Measurements from ENCODE around the gene PAXX. TPM values are rescaled to one million over a fixed set of nuclear protein-coding genes. Genes with fewer than 3 reads are reported as not detected.

The PAXX gene
- total RNA-seq, 1 experiment from 2014 or later: 113 TPM

DNA sequence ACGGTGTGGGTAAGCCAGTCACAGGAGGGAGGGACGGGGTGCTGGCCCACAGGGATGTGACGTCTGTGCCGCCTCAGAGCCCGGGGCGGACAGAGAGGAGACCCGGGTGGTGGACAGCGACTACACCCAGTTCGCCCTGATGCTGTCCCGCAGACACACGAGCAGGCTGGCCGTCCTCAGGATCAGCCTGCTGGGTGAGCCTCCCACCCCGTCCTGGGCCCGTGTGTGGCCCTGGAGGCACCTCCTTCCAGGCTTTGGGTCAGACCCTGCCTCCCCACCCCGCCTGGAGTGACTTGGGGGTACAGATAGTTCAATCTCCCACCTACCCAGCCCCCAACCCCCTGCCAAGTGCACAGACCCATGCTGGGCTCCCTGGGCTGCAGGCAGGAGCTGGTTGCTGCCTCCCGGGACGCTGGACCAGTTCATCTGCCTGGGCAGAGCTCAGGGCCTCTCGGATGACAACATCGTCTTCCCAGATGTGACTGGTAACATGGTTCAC, 38.4 kb upstream of the PAXX start:
- no peak overlapping the region for H3K9ac ChIP-seq (ENCODE audit: low read length)
- no peaks in the 10 kb centered on the region for H3K9me2 ChIP-seq (replicated peaks; ENCODE audit: low read length)
- peaks cover 11% of the 10 kb centered on the region for H3K4me1 ChIP-seq (ENCODE audit: insufficient read depth, low read length)
- H3K4me2 ChIP-seq (ENCODE audit: low read length): no peak overlapping the region
- no TSS peak for BruUV-seq (replicated peaks)
- TF ChIP-seq EZH2 (IDR thresholded peaks at IDR 0.05; ENCODE audit: low read length, unreplicated experiment) (no peak), EZH2phosphoT487 (IDR thresholded peaks at IDR 0.05; ENCODE audit: borderline replicate concordance, low read length) (no peak)
- TF ChIP-seq, protein P1, sequence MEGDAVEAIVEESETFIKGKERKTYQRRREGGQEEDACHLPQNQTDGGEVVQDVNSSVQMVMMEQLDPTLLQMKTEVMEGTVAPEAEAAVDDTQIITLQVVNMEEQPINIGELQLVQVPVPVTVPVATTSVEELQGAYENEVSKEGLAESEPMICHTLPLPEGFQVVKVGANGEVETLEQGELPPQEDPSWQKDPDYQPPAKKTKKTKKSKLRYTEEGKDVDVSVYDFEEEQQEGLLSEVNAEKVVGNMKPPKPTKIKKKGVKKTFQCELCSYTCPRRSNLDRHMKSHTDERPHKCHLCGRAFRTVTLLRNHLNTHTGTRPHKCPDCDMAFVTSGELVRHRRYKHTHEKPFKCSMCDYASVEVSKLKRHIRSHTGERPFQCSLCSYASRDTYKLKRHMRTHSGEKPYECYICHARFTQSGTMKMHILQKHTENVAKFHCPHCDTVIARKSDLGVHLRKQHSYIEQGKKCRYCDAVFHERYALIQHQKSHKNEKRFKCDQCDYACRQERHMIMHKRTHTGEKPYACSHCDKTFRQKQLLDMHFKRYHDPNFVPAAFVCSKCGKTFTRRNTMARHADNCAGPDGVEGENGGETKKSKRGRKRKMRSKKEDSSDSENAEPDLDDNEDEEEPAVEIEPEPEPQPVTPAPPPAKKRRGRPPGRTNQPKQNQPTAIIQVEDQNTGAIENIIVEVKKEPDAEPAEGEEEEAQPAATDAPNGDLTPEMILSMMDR (conservative IDR thresholded peaks at IDR 0.05; ENCODE audit: low read depth, low read length): no peak
- no peaks in the 10 kb centered on the region for H3K79me2 ChIP-seq (ENCODE audit: low read length)
- ATAC-seq (no peak), DNase-seq (no peak)
- H2AFZ ChIP-seq (ENCODE audit: low read length): no peak overlapping the region
- no peaks in the 10 kb centered on the region for H3K9me3 ChIP-seq (ENCODE audit: low read length)
- H3K27me3 ChIP-seq (ENCODE audit: low read length): no peaks in the 10 kb centered on the region
- H3F3A ChIP-seq (ENCODE audit: low read length, unreplicated experiment): no peaks in the 10 kb centered on the region
- POLR2A ChIA-PET (ENCODE audit: unreplicated experiment): no interaction called here
- H3K27ac ChIP-seq (ENCODE audit: low read length): no peak overlapping the region
- no peaks in the 10 kb centered on the region for H4K20me1 ChIP-seq (ENCODE audit: low read length)
- CTCF ChIA-PET: no interaction called here
- intact Hi-C loops (cut with micrococcal nuclease): no loop called here
- H3K4me3 ChIP-seq (ENCODE audit: low read length): no peak overlapping the region
- H3K36me3 ChIP-seq (ENCODE audit: low read depth, low read length): no peaks in the 10 kb centered on the region

DNA sequence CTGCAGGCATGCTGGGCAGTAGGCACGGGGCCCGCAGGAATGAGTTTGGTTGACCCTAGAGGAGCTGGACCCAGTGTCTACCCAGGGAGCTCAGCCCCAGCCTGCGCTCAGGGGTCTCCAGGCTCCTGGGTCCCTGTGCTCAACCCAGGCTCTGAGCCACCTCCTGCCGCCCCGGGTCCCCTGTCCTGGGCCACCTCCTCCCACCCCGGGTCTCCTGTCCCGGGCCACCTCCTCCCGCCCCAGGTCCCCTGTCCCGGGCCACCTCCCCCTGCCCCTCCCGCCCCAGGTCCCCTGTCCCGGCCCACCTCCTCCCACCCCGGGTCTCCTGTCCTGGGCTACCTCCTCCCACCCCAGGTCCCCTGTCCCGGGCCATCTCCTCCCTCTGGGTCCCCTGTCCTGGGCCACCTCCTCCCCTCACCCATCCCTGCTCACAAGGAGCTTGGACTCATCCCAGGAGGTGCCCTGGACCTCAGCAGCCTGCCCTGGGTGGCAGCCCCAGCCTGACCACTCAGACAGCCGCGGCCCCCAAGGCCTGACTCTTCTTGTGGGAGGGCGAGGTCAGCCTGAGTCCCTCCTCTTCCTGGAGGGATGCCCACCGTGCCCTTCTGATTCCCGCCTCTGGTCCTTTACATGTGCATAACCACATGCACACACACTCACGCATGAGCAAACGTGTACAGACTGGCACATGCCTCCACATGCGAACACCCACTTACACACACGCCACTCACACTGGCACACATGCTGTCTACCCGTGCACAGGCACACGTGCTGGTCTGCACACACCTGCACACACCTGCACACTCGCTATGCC, 37.7 kb upstream of the PAXX start:
- H3K9me3 ChIP-seq (ENCODE audit: low read length): no peaks in the 10 kb centered on the region
- ATAC-seq (no peak), DNase-seq (no peak)
- H3K27ac ChIP-seq (ENCODE audit: low read length): no peak overlapping the region
- no peaks in the 10 kb centered on the region for H3F3A ChIP-seq (ENCODE audit: low read length, unreplicated experiment)
- intact Hi-C loops (cut with micrococcal nuclease): no loop called here
- TF ChIP-seq EZH2 (IDR thresholded peaks at IDR 0.05; ENCODE audit: low read length, unreplicated experiment) (no peak), EZH2phosphoT487 (IDR thresholded peaks at IDR 0.05; ENCODE audit: borderline replicate concordance, low read length) (no peak)
- TF ChIP-seq, protein P1 (conservative IDR thresholded peaks at IDR 0.05; ENCODE audit: low read depth, low read length): no peak
- no peaks in the 10 kb centered on the region for H4K20me1 ChIP-seq (ENCODE audit: low read length)
- no peak overlapping the region for H3K9ac ChIP-seq (ENCODE audit: low read length)
- H3K9me2 ChIP-seq (replicated peaks; ENCODE audit: low read length): no peaks in the 10 kb centered on the region
- H3K4me3 ChIP-seq (ENCODE audit: low read length): no peak overlapping the region
- ChIA-PET POLR2A (ENCODE audit: unreplicated experiment) (no interaction called here), CTCF (no interaction called here)
- no peaks in the 10 kb centered on the region for H3K36me3 ChIP-seq (ENCODE audit: low read depth, low read length)
- no peaks in the 10 kb centered on the region for H3K79me2 ChIP-seq (ENCODE audit: low read length)
- H3K4me2 ChIP-seq (ENCODE audit: low read length): no peak overlapping the region
- BruUV-seq (replicated peaks): no TSS peak
- H3K4me1 ChIP-seq (ENCODE audit: insufficient read depth, low read length): peaks cover 7% of the 10 kb centered on the region
- no peaks in the 10 kb centered on the region for H3K27me3 ChIP-seq (ENCODE audit: low read length)
- H2AFZ ChIP-seq (ENCODE audit: low read length): no peak overlapping the region
